ENCODE data around the gene PRG3. TPM values are rescaled to one million over a fixed set of nuclear protein-coding genes. Genes with fewer than 3 reads are reported as not detected.

The PRG3 gene
- total RNA-seq, 1 experiment from 2014 or later = not detected

DNA sequence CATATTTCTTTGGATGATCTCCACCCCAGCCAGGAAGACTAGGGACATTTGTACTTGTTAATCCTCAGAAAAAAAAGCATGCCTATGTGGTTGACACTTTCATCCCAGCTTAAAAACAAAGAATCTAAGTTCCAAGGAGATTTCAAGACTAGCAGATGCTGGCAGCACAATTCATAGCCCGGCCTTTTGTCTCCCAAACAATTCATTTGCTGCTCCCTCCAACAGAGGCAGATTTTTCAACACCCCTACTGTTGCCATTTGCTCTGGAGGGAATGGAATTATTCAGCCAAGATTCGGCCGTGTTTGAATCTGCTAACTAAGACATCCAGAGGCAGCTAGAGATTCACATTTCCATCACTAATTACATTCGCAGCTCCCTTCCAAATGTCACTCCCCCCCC is 27.5 kb downstream of the PRG3 start (continued):
- TF ChIP-seq FOXP4 (CRISPR knock-in tag; IDR thresholded peaks at IDR 0.05) (no peak), E2F4 (CRISPR knock-in tag; IDR thresholded peaks at IDR 0.05; ENCODE audit: borderline replicate concordance, low read depth) (no peak), ZNF138 (CRISPR knock-in tag; conservative IDR thresholded peaks at IDR 0.05) (no peak), ZNF396 (CRISPR knock-in tag; IDR thresholded peaks at IDR 0.05; ENCODE audit: borderline replicate concordance) (no peak), CREM (CRISPR knock-in tag; IDR thresholded peaks at IDR 0.05) (no peak)

DNA sequence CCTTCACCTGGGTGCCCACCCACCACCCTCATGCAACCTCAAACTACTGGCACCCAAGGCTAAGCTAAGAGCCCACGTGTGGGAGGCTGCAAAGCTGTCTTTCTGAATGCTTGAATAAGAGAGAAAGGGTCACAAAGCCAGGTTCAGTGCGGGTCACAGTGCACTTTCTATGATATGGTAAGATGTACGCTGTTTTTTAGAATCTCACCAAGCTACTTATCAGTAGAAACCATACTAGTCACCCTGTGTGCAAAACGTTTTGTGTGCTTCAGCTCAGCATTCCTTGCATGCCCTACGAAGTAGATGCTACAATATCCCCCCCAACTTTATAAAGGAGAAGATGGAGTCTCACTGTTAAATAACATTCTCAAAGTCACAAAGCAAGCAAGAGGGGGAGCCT is 27.9 kb downstream of the PRG3 start:
- no peak overlapping the region for H3K4me3 Mint-ChIP-seq
- ATAC-seq (no peak), DNase-seq (ENCODE audit: low spot score) (no peak)
- H3K9me3 Mint-ChIP-seq = peaks cover 6% of the 10 kb centered on the region; the same call in 1 of the 2 replicates
- H3K27me3 Mint-ChIP-seq (ENCODE audit: low read depth) = peaks cover 4% of the 10 kb centered on the region; the same call in 1 of the 2 replicates
- TF ChIP-seq ESRRA (CRISPR knock-in tag; IDR thresholded peaks at IDR 0.05; ENCODE audit: borderline replicate concordance) (no peak), FOXK1 (CRISPR knock-in tag; IDR thresholded peaks at IDR 0.05) (no peak), ZNF423 (CRISPR knock-in tag; IDR thresholded peaks at IDR 0.05) (no peak), GTF2I (CRISPR knock-in tag; conservative IDR thresholded peaks at IDR 0.05) (no peak), CREB1 (CRISPR knock-in tag; IDR thresholded peaks at IDR 0.05) (no peak), HMGXB4 (CRISPR knock-in tag; IDR thresholded peaks at IDR 0.05) (no peak), ERG (CRISPR knock-in tag; IDR thresholded peaks at IDR 0.05) (no peak)
- TF ChIP-seq, protein P1, sequence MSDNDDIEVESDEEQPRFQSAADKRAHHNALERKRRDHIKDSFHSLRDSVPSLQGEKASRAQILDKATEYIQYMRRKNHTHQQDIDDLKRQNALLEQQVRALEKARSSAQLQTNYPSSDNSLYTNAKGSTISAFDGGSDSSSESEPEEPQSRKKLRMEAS (CRISPR knock-in tag; IDR thresholded peaks at IDR 0.05) = no peak
- peaks cover 14% of the 10 kb centered on the region for H3K4me1 Mint-ChIP-seq
- ChIA-PET CTCF (interaction anchor here (0.5 to 2.1 kb wide), 14 partner anchors 8 to 512 kb away, joined by 3 to 8 read pairs (median 3); partner anchors contain the start of genes P2RX3, PRG3 and RTN4RL2), POLR2A (interaction anchor here (0.6 to 1.0 kb wide), 2 partner anchors 27 to 119 kb away, joined by 3 to 4 read pairs; no protein-coding TSS in a partner anchor)
- H3K36me3 Mint-ChIP-seq = no peaks in the 10 kb centered on the region
- H3K27ac Mint-ChIP-seq = no peak overlapping the region

DNA sequence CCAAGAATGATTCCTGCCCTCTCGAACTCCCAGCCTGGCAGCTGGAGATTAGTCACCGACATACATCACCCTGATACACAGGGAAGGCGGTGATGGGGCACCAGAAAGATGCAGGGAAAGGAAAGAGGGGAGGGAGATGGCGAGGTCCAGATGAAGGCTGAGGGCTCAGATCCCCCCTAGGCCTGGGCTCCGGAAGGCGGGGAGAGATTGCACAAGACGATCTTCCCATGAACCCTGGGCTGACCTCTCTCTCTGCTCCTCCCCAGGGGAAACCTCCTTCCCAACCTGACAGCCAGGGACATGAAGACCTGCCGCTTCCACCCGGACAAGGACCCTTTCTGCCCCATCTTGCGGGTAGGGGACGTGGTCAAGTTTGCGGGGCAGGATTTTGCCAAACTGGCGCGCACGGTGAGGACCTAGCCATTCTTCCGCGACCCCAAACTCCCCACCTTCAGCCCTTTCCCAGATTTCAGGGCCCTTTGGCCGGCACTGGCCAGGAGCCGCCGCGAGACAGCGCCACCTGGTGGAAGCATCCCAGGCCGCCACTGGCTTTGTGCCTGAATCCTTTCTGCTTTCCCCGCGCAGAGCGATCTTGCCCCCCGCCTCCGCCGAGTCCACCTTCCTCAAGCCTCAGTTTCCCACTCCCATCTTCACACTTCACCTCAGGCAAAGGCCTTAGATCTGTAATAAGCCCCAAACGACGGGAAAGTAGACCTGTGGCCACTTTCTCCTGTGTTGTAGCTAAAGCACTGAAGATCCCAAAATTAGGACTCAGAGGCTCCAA is 31.3 kb downstream of the PRG3 start:
- Mint-ChIP-seq H3K9me3 (peaks cover 6% of the 10 kb centered on the region; the same call in 1 of the 2 replicates), H3K4me3 (peak overlapping the region; percentile 69), H3K27ac (no peak overlapping the region), H3K4me1 (peaks cover 23% of the 10 kb centered on the region), H3K36me3 (no peaks in the 10 kb centered on the region), H3K27me3 (ENCODE audit: low read depth) (peaks cover 7% of the 10 kb centered on the region; the same call in 1 of the 2 replicates)
- CTCF ChIA-PET = interaction anchor here (0.6 to 2.9 kb wide), 22 partner anchors 10 to 399 kb away, joined by 3 to 16 read pairs (median 4); partner anchors contain the start of gene P2RX3
- POLR2A ChIA-PET = interaction anchor here (0.6 to 0.7 kb wide), 2 partner anchors 77 to 107 kb away, joined by 3 to 4 read pairs; no protein-coding TSS in a partner anchor
- ATAC-seq (peak; percentile 78), DNase-seq (ENCODE audit: low spot score) (peak; percentile 94)
- TF ChIP-seq, protein P2, sequence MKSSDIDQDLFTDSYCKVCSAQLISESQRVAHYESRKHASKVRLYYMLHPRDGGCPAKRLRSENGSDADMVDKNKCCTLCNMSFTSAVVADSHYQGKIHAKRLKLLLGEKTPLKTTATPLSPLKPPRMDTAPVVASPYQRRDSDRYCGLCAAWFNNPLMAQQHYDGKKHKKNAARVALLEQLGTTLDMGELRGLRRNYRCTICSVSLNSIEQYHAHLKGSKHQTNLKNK (CRISPR knock-in tag; IDR thresholded peaks at IDR 0.05) = no peak
- TF ChIP-seq, protein P3, sequence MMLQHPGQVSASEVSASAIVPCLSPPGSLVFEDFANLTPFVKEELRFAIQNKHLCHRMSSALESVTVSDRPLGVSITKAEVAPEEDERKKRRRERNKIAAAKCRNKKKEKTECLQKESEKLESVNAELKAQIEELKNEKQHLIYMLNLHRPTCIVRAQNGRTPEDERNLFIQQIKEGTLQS (CRISPR knock-in tag; conservative IDR thresholded peaks at IDR 0.05) = no peak
- 0 out of 2 replicates have a peak, but pooled peaks have one; percentile 52 for TF ChIP-seq NFE2L1 (CRISPR knock-in tag; IDR thresholded peaks at IDR 0.05)
- no peak for TF ChIP-seq ZBTB21 (CRISPR knock-in tag; IDR thresholded peaks at IDR 0.05; ENCODE audit: borderline replicate concordance)
- no peak for TF ChIP-seq ZBTB43 (CRISPR knock-in tag; IDR thresholded peaks at IDR 0.05)
- TF ChIP-seq, protein P1 (CRISPR knock-in tag; IDR thresholded peaks at IDR 0.05) = peak; percentile 29; the same call in 1 of the 2 replicates
- no peak for TF ChIP-seq CBFB (CRISPR knock-in tag; IDR thresholded peaks at IDR 0.05; ENCODE audit: low read depth)
- no peak for TF ChIP-seq USF1 (CRISPR knock-in tag; IDR thresholded peaks at IDR 0.05)
- no peak for TF ChIP-seq IRF2 (CRISPR knock-in tag; IDR thresholded peaks at IDR 0.05; ENCODE audit: borderline replicate concordance, low read depth)

Data from WTC11 (cell line).